Liver (tissue), 9 donors: ENCODE data around the gene DPP9. TPM values are rescaled to one million over a fixed set of nuclear protein-coding genes. Genes with fewer than 3 reads are reported as not detected.

Experiments used
- DNase-seq: peaks from one replicate; pipeline ENCODE4 v3.0.0-alpha.2; 2017; ENCODE audit warnings: low spot score
- H3K27ac ChIP-seq, 2 donors: one replicate each; pipeline ENCODE4 v1.7.0; 2013; ENCODE audit warnings: inconsistent platforms in 2 of 2, low read length in 2 of 2, control low read depth in 1 of 2, low read depth in 1 of 2, mild to moderate bottlenecking in 1 of 2
- H3K27me3 ChIP-seq, 4 donors: one replicate each; pipeline versions ENCODE4 v1.6.1 to v1.7.0; 2013; ENCODE audit warnings: low read length in 3 of 4, inconsistent platforms in 1 of 4, mild to moderate bottlenecking in 1 of 4, moderate library complexity in 1 of 4; ENCODE audit not compliant: control insufficient read depth in 4 of 4, insufficient read depth in 4 of 4
- H3K36me3 ChIP-seq, 4 donors: one replicate each; pipeline versions ENCODE4 v1.6.1 to v1.7.0; 2013; ENCODE audit warnings: low read length in 3 of 4, mild to moderate bottlenecking in 3 of 4, low read depth in 1 of 4, moderate library complexity in 1 of 4; ENCODE audit not compliant: control insufficient read depth in 4 of 4, insufficient read depth in 3 of 4
- H3K4me1 ChIP-seq, 4 donors: one replicate each; pipeline versions ENCODE4 v1.6.1 to v1.7.0; 2013; ENCODE audit warnings: low read length in 3 of 4, mild to moderate bottlenecking in 3 of 4, moderate library complexity in 1 of 4; ENCODE audit not compliant: control insufficient read depth in 4 of 4, insufficient read depth in 4 of 4
- H3K4me3 ChIP-seq, 3 donors: one replicate each; pipeline versions ENCODE4 v1.6.1 to v1.7.0; 2013; ENCODE audit warnings: low read length in 3 of 3, control low read depth in 1 of 3, low read depth in 1 of 3, mild to moderate bottlenecking in 1 of 3
- H3K9ac ChIP-seq, 2 donors: one replicate each; pipeline ENCODE4 v1.7.0; 2013; ENCODE audit warnings: low read length in 2 of 2, mild to moderate bottlenecking in 2 of 2, moderate library complexity in 2 of 2, control low read depth in 1 of 2, low read depth in 1 of 2
- H3K9me3 ChIP-seq, 4 donors: one replicate each; pipeline versions ENCODE4 v1.6.1 to v1.7.0; 2013; ENCODE audit warnings: low read length in 3 of 4; ENCODE audit not compliant: control insufficient read depth in 4 of 4
- CTCF ChIP-seq: fragments of 150-350 bp; IDR thresholded peaks from 2 replicates; pipeline ENCODE4 v1.5.1; 2017; ENCODE audit warnings: improper control_type of control experiment, low read depth, low read length; ENCODE audit not compliant: missing input control
- EGR1 ChIP-seq, 2 donors: IDR thresholded peaks; 2 replicates each; pipeline ENCODE4 v1.6.1; 2016 to 2018; ENCODE audit warnings: antibody characterized with exemption in 2 of 2, low read depth in 2 of 2
- FOXA1 ChIP-seq: IDR thresholded peaks from 2 replicates; pipeline ENCODE4 v1.6.1; 2016; ENCODE audit warnings: antibody characterized with exemption
- FOXA2 ChIP-seq: IDR thresholded peaks from 2 replicates; pipeline ENCODE4 v1.6.1; 2016; ENCODE audit warnings: antibody characterized with exemption
- GABPA ChIP-seq, 2 donors: IDR thresholded peaks in 1 of 2; conservative IDR thresholded peaks in 1 of 2; 2 replicates each; pipeline ENCODE4 v1.6.1; 2016; ENCODE audit warnings: antibody characterized with exemption in 2 of 2, mild to moderate bottlenecking in 1 of 2, moderate library complexity in 1 of 2
- HNF4A ChIP-seq, 2 donors: conservative IDR thresholded peaks; 2 replicates each; pipeline ENCODE4 v1.6.1; 2016; ENCODE audit warnings: antibody characterized with exemption in 2 of 2, mild to moderate bottlenecking in 2 of 2
- HNF4G ChIP-seq: IDR thresholded peaks from 2 replicates; pipeline ENCODE4 v1.6.1; 2016; ENCODE audit warnings: antibody characterized with exemption
- JUND ChIP-seq, 2 donors: IDR thresholded peaks; 2 replicates each; pipeline ENCODE4 v1.6.1; 2016; ENCODE audit warnings: antibody characterized with exemption in 2 of 2
- NR2F2 ChIP-seq: IDR thresholded peaks from 2 replicates; pipeline ENCODE4 v1.6.1; 2016; ENCODE audit warnings: antibody characterized with exemption
- RAD21 ChIP-seq, 2 donors: IDR thresholded peaks; 2 replicates each; pipeline ENCODE4 v1.6.1; 2016; ENCODE audit warnings: antibody characterized with exemption in 2 of 2, mild to moderate bottlenecking in 2 of 2
- RXRA ChIP-seq, 2 donors: IDR thresholded peaks; 2 replicates each; pipeline ENCODE4 v1.6.1; 2017 to 2018; ENCODE audit warnings: antibody characterized with exemption in 2 of 2, mild to moderate bottlenecking in 1 of 2
- SP1 ChIP-seq: IDR thresholded peaks from 2 replicates; pipeline ENCODE4 v1.6.1; 2018; ENCODE audit warnings: antibody characterized with exemption, mild to moderate bottlenecking
- TAF1 ChIP-seq: conservative IDR thresholded peaks from 2 replicates; pipeline ENCODE4 v1.6.1; 2016; ENCODE audit warnings: antibody characterized with exemption, mild to moderate bottlenecking
- YY1 ChIP-seq: IDR thresholded peaks from 2 replicates; pipeline ENCODE4 v1.6.1; 2016; ENCODE audit warnings: antibody characterized with exemption, mild to moderate bottlenecking
- ZBTB33 ChIP-seq: IDR thresholded peaks from 2 replicates; pipeline ENCODE4 v1.6.1; 2016; ENCODE audit warnings: antibody characterized with exemption
- WGBS: extraction: QIAGEN DNeasy Blood & Tissue Kit; methylation state at CpG from one replicate; pipeline ENCODE4 v1.1.7; 2013; 5-methylcytosine and 5-hydroxymethylcytosine counted together
- polyA plus RNA-seq, 2 donors: library from polyadenylated mRNA; stranded (reverse) in 1 of 2; unstranded in 1 of 2; fragments of 200-250 nt in 1 of 2; fragments of >200 nt in 1 of 2; fragmentation: Nextera tagmentation in 1 of 2; extraction: Ambion mirVana in 1 of 2; gene quantifications; one replicate each; pipeline versions ENCODE4 v1.2.1 to v1.2.3, GENCODE V29; 2013 to 2015
- total RNA-seq, 2 donors: library from RNA; depleted of rRNA; stranded (reverse); fragments of >200 nt; gene quantifications; one replicate each; pipeline ENCODE4 v1.2.3, GENCODE V29; 2014
- TF ChIP-seq, protein P1 (sequence below): IDR thresholded peaks from 2 replicates; pipeline ENCODE4 v1.6.1; 2016; ENCODE audit warnings: antibody characterized with exemption
- TF ChIP-seq, protein P2 (sequence below): IDR thresholded peaks from 2 replicates; pipeline ENCODE4 v1.6.1; 2016; ENCODE audit warnings: antibody characterized with exemption
- donor health status: healthy.
- donor health status: healthy.
- donor health status: healthy.
- donor health status: healthy.
- donor health status: healthy.

The DPP9 gene
- total and polyA plus RNA-seq, 4 donors: 20.5 to 74.5 (median 40.3) TPM

- Histone ChIP-seq H3K4me1 (peaks cover 3 to 37% (median 21%) of the 10 kb centered on the region in 4 donors), H3K9me3 (no peaks in the 10 kb centered on the region), H3K27ac (peak overlapping the region in 1 of 2 donors; percentile 4), H3K9ac (no peak overlapping the region), H3K27me3 (no peaks in the 10 kb centered on the region), H3K36me3 (peaks cover 0 to 14% (median 8%) of the 10 kb centered on the region in 4 donors), H3K4me3 (no peak overlapping the region)
- TF ChIP-seq TAF1 (no peak), HNF4G (no peak), FOXA1 (no peak), YY1 (no peak), JUND (IDR thresholded peaks at IDR 0.05) (no peak), RXRA (IDR thresholded peaks at IDR 0.05) (peak in 1 of 2 donors; percentile 11), NR2F2 (peak; percentile 99), SP1 (peak; percentile 28)
- TF ChIP-seq, protein P1, sequence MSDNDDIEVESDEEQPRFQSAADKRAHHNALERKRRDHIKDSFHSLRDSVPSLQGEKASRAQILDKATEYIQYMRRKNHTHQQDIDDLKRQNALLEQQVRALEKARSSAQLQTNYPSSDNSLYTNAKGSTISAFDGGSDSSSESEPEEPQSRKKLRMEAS: no peak
- 67% methylated on average over 20 of the region's 20 CpGs for WGBS
- DNase-seq: no peak
Observed at GRCh38 chr19:4647676-4648644, 75.7 kb downstream of the DPP9 start.

DNA sequence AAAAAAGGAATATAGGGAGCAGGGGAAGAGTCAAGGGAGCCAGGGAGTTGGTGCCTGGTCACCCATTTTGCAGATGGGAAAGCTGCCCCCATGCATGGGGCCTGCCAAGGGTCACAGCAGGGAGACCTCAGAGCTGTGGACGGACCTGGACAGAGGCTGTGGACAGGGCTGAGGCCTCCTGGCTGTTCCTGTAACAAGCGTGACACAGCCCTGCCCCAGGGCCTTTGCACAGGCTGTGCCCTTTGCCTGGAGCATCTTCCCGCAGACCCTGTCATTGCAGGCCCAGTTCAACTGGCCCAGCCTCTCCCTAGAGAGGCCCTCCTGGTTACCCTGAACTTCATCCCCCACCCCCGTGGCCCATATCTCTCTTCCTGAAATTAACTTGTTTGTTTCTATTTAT is 77.9 kb downstream of the DPP9 start:
- H3K9me3 ChIP-seq: no peaks in the 10 kb centered on the region
- no peak for DNase-seq
- H3K4me3 ChIP-seq: no peak overlapping the region
- no peak overlapping the region for H3K27ac ChIP-seq
- H3K27me3 ChIP-seq: no peaks in the 10 kb centered on the region
- H3K9ac ChIP-seq: no peak overlapping the region
- peaks cover 7 to 43% (median 28%) of the 10 kb centered on the region in 4 donors for H3K4me1 ChIP-seq
- H3K36me3 ChIP-seq: peaks cover 0 to 2% (median 0%) of the 10 kb centered on the region in 4 donors
- TF ChIP-seq YY1 (no peak), FOXA2 (no peak), GABPA (IDR thresholded peaks at IDR 0.05 in 1 of 2, conservative IDR thresholded peaks at IDR 0.05 in 1 of 2) (no peak), HNF4A (conservative IDR thresholded peaks at IDR 0.05) (no peak), NR2F2 (no peak), ZBTB33 (no peak), RAD21 (IDR thresholded peaks at IDR 0.05) (no peak), HNF4G (no peak), RXRA (IDR thresholded peaks at IDR 0.05) (no peak)
- TF ChIP-seq, protein P2, sequence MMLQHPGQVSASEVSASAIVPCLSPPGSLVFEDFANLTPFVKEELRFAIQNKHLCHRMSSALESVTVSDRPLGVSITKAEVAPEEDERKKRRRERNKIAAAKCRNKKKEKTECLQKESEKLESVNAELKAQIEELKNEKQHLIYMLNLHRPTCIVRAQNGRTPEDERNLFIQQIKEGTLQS: no peak
- TF ChIP-seq, protein P1: no peak
- 87% methylated on average over 4 of the region's 4 CpGs for WGBS

GRCh38 chr19:4642625-4643024 is 81.0 kb downstream of the DPP9 start:
- Histone ChIP-seq H3K27ac (no peak overlapping the region), H3K9me3 (no peaks in the 10 kb centered on the region), H3K9ac (no peak overlapping the region), H3K4me1 (peaks cover 4 to 25% (median 23%) of the 10 kb centered on the region in 4 donors), H3K27me3 (no peaks in the 10 kb centered on the region), H3K36me3 (peaks cover 0 to 2% (median 0%) of the 10 kb centered on the region in 4 donors), H3K4me3 (no peak overlapping the region)
- no peak for DNase-seq
- WGBS: 94% methylated on average over 6 of the region's 6 CpGs
- TF ChIP-seq CTCF (no peak), FOXA1 (no peak), TAF1 (no peak), ZBTB33 (no peak), EGR1 (IDR thresholded peaks at IDR 0.05; ENCODE audit: low read depth in 2 of 2) (no peak), FOXA2 (no peak), HNF4A (conservative IDR thresholded peaks at IDR 0.05) (no peak), JUND (IDR thresholded peaks at IDR 0.05) (no peak), NR2F2 (no peak), GABPA (IDR thresholded peaks at IDR 0.05 in 1 of 2, conservative IDR thresholded peaks at IDR 0.05 in 1 of 2) (no peak), SP1 (no peak)
- TF ChIP-seq, protein P1: no peak
